ENCODE measurements around the gene GOLGA6C. TPM values are rescaled to one million over a fixed set of nuclear protein-coding genes. Genes with fewer than 3 reads are reported as not detected.

Gene GOLGA6C
- total RNA-seq, 1 donor, result not detected

GRCh38 chr15:75233504-75234190 is 24.5 kb upstream of the GOLGA6C start:
- no peak overlapping the region for H3K27ac ChIP-seq (ENCODE audit: low read depth, low read length)
- no peaks in the 10 kb centered on the region for H3K79me2 ChIP-seq (ENCODE audit: insufficient read depth, low read length)
- H3K9me3 ChIP-seq (ENCODE audit: low read depth, low read length), result no peaks in the 10 kb centered on the region
- no peak overlapping the region for H2AFZ ChIP-seq (ENCODE audit: low read length)
- TF ChIP-seq CTCF (IDR thresholded peaks at IDR 0.05; ENCODE audit: extremely low read depth, low read depth, low read length), result no peak
- H3K4me1 ChIP-seq (ENCODE audit: insufficient read depth, low read length), result no peaks in the 10 kb centered on the region
- H3K4me3 ChIP-seq (ENCODE audit: insufficient read depth, low read length), result no peak overlapping the region
- no peaks in the 10 kb centered on the region for H3K36me3 ChIP-seq (ENCODE audit: insufficient read depth, low read length)
- peak; percentile 55 for DNase-seq (ENCODE audit: insufficient read length, low spot score, missing footprints)
- H3K4me2 ChIP-seq (ENCODE audit: insufficient read depth, low read length), result no peak overlapping the region
- peaks cover 45% of the 10 kb centered on the region for H3K27me3 ChIP-seq (ENCODE audit: insufficient read depth, low read length)
- peaks cover 4% of the 10 kb centered on the region for H4K20me1 ChIP-seq (ENCODE audit: insufficient read depth, low read length)

GRCh38 chr15:75234191-75234810 is 23.8 kb upstream of the GOLGA6C start:
- Histone ChIP-seq H3K79me2 (ENCODE audit: insufficient read depth, low read length) (no peaks in the 10 kb centered on the region), H3K27ac (ENCODE audit: low read depth, low read length) (no peak overlapping the region), H3K4me2 (ENCODE audit: insufficient read depth, low read length) (no peak overlapping the region), H4K20me1 (ENCODE audit: insufficient read depth, low read length) (peaks cover 3% of the 10 kb centered on the region), H3K4me1 (ENCODE audit: insufficient read depth, low read length) (no peaks in the 10 kb centered on the region), H2AFZ (ENCODE audit: low read length) (no peak overlapping the region), H3K27me3 (ENCODE audit: insufficient read depth, low read length) (peaks cover 50% of the 10 kb centered on the region), H3K36me3 (ENCODE audit: insufficient read depth, low read length) (no peaks in the 10 kb centered on the region), H3K9me3 (ENCODE audit: low read depth, low read length) (no peaks in the 10 kb centered on the region), H3K4me3 (ENCODE audit: insufficient read depth, low read length) (no peak overlapping the region)
- TF ChIP-seq CTCF (IDR thresholded peaks at IDR 0.05; ENCODE audit: extremely low read depth, low read depth, low read length), result no peak
- DNase-seq (ENCODE audit: insufficient read length, low spot score, missing footprints), result peak; percentile 72

- H3K27me3 ChIP-seq (ENCODE audit: insufficient read depth, low read length), result peaks cover 54% of the 10 kb centered on the region
- H3K4me3 ChIP-seq (ENCODE audit: insufficient read depth, low read length), result no peak overlapping the region
- no peak overlapping the region for H3K27ac ChIP-seq (ENCODE audit: low read depth, low read length)
- peak; percentile 67 for DNase-seq (ENCODE audit: insufficient read length, low spot score, missing footprints)
- H3K4me1 ChIP-seq (ENCODE audit: insufficient read depth, low read length), result no peaks in the 10 kb centered on the region
- no peak for TF ChIP-seq CTCF (IDR thresholded peaks at IDR 0.05; ENCODE audit: extremely low read depth, low read depth, low read length)
- H3K4me2 ChIP-seq (ENCODE audit: insufficient read depth, low read length), result no peak overlapping the region
- H3K9me3 ChIP-seq (ENCODE audit: low read depth, low read length), result no peaks in the 10 kb centered on the region
- no peaks in the 10 kb centered on the region for H3K36me3 ChIP-seq (ENCODE audit: insufficient read depth, low read length)
- no peaks in the 10 kb centered on the region for H3K79me2 ChIP-seq (ENCODE audit: insufficient read depth, low read length)
- no peaks in the 10 kb centered on the region for H4K20me1 ChIP-seq (ENCODE audit: insufficient read depth, low read length)
- no peak overlapping the region for H2AFZ ChIP-seq (ENCODE audit: low read length)
These were observed 23.0 kb upstream of the GOLGA6C start for GRCh38 chr15:75235051-75235673.

Measured in osteoblast (primary cell).